ENCODE measurements around the gene HAUS3.

HAUS3 gene

GRCh38 chr4:2274320-2275043 lies 32.6 kb upstream of the HAUS3 start:
- Histone ChIP-seq H3K9me3 (replicated peaks; ENCODE audit: insufficient read depth, low read length) (no peaks in the 10 kb centered on the region), H3K9ac (ENCODE audit: low read length) (no peak overlapping the region), H3K36me3 (replicated peaks; ENCODE audit: insufficient read depth, low read length) (no peaks in the 10 kb centered on the region), H2AFZ (ENCODE audit: low read length) (no peak overlapping the region), H3K4me3 (ENCODE audit: low read length) (no peak overlapping the region), H3K4me1 (ENCODE audit: low read length) (no peaks in the 10 kb centered on the region), H3F3A (ENCODE audit: insufficient read depth, low read length) (no peaks in the 10 kb centered on the region), H3K4me2 (ENCODE audit: low read depth, low read length) (no peak overlapping the region), H4K20me1 (ENCODE audit: insufficient read depth, low read length) (no peaks in the 10 kb centered on the region), H3K9me2 (replicated peaks; ENCODE audit: insufficient read depth, low read length) (no peaks in the 10 kb centered on the region), H3K27ac (ENCODE audit: low read length) (no peak overlapping the region), H3K79me2 (ENCODE audit: low read length) (no peaks in the 10 kb centered on the region), H3K27me3 (replicated peaks; ENCODE audit: insufficient read depth, low read length) (no peaks in the 10 kb centered on the region)
- DNase-seq = no peak
- TF ChIP-seq CTCF (IDR thresholded peaks at IDR 0.05; ENCODE audit: low read length) (no peak), EZH2phosphoT487 (IDR thresholded peaks at IDR 0.05; ENCODE audit: low read length) (no peak), EZH2 (optimal IDR thresholded peaks at IDR 0.05; ENCODE audit: low read depth, low read length) (no peak)

GRCh38 chr4:2273657-2274319 lies 31.9 kb upstream of the HAUS3 start:
- no peaks in the 10 kb centered on the region for H3K9me2 ChIP-seq (replicated peaks; ENCODE audit: insufficient read depth, low read length)
- no peak overlapping the region for H3K27ac ChIP-seq (ENCODE audit: low read length)
- no peaks in the 10 kb centered on the region for H3K27me3 ChIP-seq (replicated peaks; ENCODE audit: insufficient read depth, low read length)
- H3K9me3 ChIP-seq (replicated peaks; ENCODE audit: insufficient read depth, low read length) = no peaks in the 10 kb centered on the region
- H3K4me1 ChIP-seq (ENCODE audit: low read length) = no peaks in the 10 kb centered on the region
- no peaks in the 10 kb centered on the region for H3F3A ChIP-seq (ENCODE audit: insufficient read depth, low read length)
- no peaks in the 10 kb centered on the region for H3K79me2 ChIP-seq (ENCODE audit: low read length)
- no peak overlapping the region for H3K4me2 ChIP-seq (ENCODE audit: low read depth, low read length)
- H3K36me3 ChIP-seq (replicated peaks; ENCODE audit: insufficient read depth, low read length) = no peaks in the 10 kb centered on the region
- no peak for DNase-seq
- TF ChIP-seq EZH2phosphoT487 (IDR thresholded peaks at IDR 0.05; ENCODE audit: low read length) = no peak
- TF ChIP-seq CTCF (IDR thresholded peaks at IDR 0.05; ENCODE audit: low read length) = no peak
- TF ChIP-seq EZH2 (optimal IDR thresholded peaks at IDR 0.05; ENCODE audit: low read depth, low read length) = no peak
- no peak overlapping the region for H3K4me3 ChIP-seq (ENCODE audit: low read length)
- H3K9ac ChIP-seq (ENCODE audit: low read length) = no peak overlapping the region
- no peak overlapping the region for H2AFZ ChIP-seq (ENCODE audit: low read length)
- H4K20me1 ChIP-seq (ENCODE audit: insufficient read depth, low read length) = no peaks in the 10 kb centered on the region

- no peak overlapping the region for H3K4me3 ChIP-seq (ENCODE audit: low read length)
- no peaks in the 10 kb centered on the region for H4K20me1 ChIP-seq (ENCODE audit: insufficient read depth, low read length)
- no peaks in the 10 kb centered on the region for H3K36me3 ChIP-seq (replicated peaks; ENCODE audit: insufficient read depth, low read length)
- no peak overlapping the region for H3K4me2 ChIP-seq (ENCODE audit: low read depth, low read length)
- no peaks in the 10 kb centered on the region for H3F3A ChIP-seq (ENCODE audit: insufficient read depth, low read length)
- no peak overlapping the region for H2AFZ ChIP-seq (ENCODE audit: low read length)
- TF ChIP-seq CTCF (IDR thresholded peaks at IDR 0.05; ENCODE audit: low read length) (no peak), EZH2phosphoT487 (IDR thresholded peaks at IDR 0.05; ENCODE audit: low read length) (no peak), EZH2 (optimal IDR thresholded peaks at IDR 0.05; ENCODE audit: low read depth, low read length) (no peak)
- no peak overlapping the region for H3K27ac ChIP-seq (ENCODE audit: low read length)
- H3K27me3 ChIP-seq (replicated peaks; ENCODE audit: insufficient read depth, low read length) = no peaks in the 10 kb centered on the region
- H3K9me3 ChIP-seq (replicated peaks; ENCODE audit: insufficient read depth, low read length) = no peaks in the 10 kb centered on the region
- no peaks in the 10 kb centered on the region for H3K9me2 ChIP-seq (replicated peaks; ENCODE audit: insufficient read depth, low read length)
- no peaks in the 10 kb centered on the region for H3K4me1 ChIP-seq (ENCODE audit: low read length)
- H3K79me2 ChIP-seq (ENCODE audit: low read length) = no peaks in the 10 kb centered on the region
- DNase-seq = no peak
- no peak overlapping the region for H3K9ac ChIP-seq (ENCODE audit: low read length)
Observed at GRCh38 chr4:2273221-2273620, 31.3 kb upstream of the HAUS3 start.
